ENCODE measurements around the gene BTAF1.

Gene BTAF1

GRCh38 chr10:91908337-91909116 is 15.0 kb upstream of the BTAF1 start:
- peak; percentile 86 for DNase-seq (ENCODE audit: low spot score)

- DNase-seq (ENCODE audit: low spot score): peak; percentile 49
These were observed 14.4 kb upstream of the BTAF1 start, which contains the start of gene FGFBP3 for GRCh38 chr10:91909117-91909677. Gene FGFBP3 (minus strand): TSS chr10:91909486. CDS start chr10:91908969, 517 bp downstream.

- no peak for DNase-seq (ENCODE audit: low spot score)
These were observed 13.1 kb upstream of the BTAF1 start for GRCh38 chr10:91910467-91910866.

- no peak for DNase-seq (ENCODE audit: low spot score)
These were observed 3.9 kb upstream of the BTAF1 start for GRCh38 chr10:91919651-91920050.

GRCh38 chr10:91924212-91925021 is 847 bp downstream of the BTAF1 start:
- DNase-seq (ENCODE audit: low spot score): no peak

- no peak for DNase-seq (ENCODE audit: low spot score)
These were observed 1.4 kb downstream of the BTAF1 start for GRCh38 chr10:91925022-91925320.

- DNase-seq (ENCODE audit: low spot score): no peak
These were observed 7.4 kb downstream of the BTAF1 start for GRCh38 chr10:91930939-91931338.

- no peak for DNase-seq (ENCODE audit: low spot score)
These were observed 8.1 kb downstream of the BTAF1 start for GRCh38 chr10:91931526-91932190.

GRCh38 chr10:91932737-91933136 is 9.2 kb downstream of the BTAF1 start:
- no peak for DNase-seq (ENCODE audit: low spot score)

GRCh38 chr10:91935886-91936285 is 12.3 kb downstream of the BTAF1 start:
- no peak for DNase-seq (ENCODE audit: low spot score)

GRCh38 chr10:91939653-91940052 is 16.1 kb downstream of the BTAF1 start:
- no peak for DNase-seq (ENCODE audit: low spot score)

GRCh38 chr10:91941426-91941825 is 17.9 kb downstream of the BTAF1 start:
- no peak for DNase-seq (ENCODE audit: low spot score)

- no peak for DNase-seq (ENCODE audit: low spot score)
These were observed 21.5 kb downstream of the BTAF1 start for GRCh38 chr10:91944880-91945630.

- no peak for DNase-seq (ENCODE audit: low spot score)
These were observed 30.1 kb downstream of the BTAF1 start for GRCh38 chr10:91953600-91954160.

- no peak for DNase-seq (ENCODE audit: low spot score)
These were observed 31.5 kb downstream of the BTAF1 start for GRCh38 chr10:91955114-91955513.

- DNase-seq (ENCODE audit: low spot score): no peak
These were observed 33.5 kb downstream of the BTAF1 start for GRCh38 chr10:91957091-91957490.

- peak; percentile 1 for DNase-seq (ENCODE audit: low spot score)
These were observed 45.7 kb downstream of the BTAF1 start for GRCh38 chr10:91969297-91969696.

- no peak for DNase-seq (ENCODE audit: low spot score)
These were observed 51.4 kb downstream of the BTAF1 start for GRCh38 chr10:91974960-91975359.

GRCh38 chr10:91975438-91975837 is 51.9 kb downstream of the BTAF1 start:
- no peak for DNase-seq (ENCODE audit: low spot score)

- no peak for DNase-seq (ENCODE audit: low spot score)
These were observed 52.9 kb downstream of the BTAF1 start for GRCh38 chr10:91976317-91977051.

- DNase-seq (ENCODE audit: low spot score): no peak
These were observed 53.9 kb downstream of the BTAF1 start for GRCh38 chr10:91977491-91977890.

Data from Ammon's horn (tissue), 1 donor.